Activated T-helper 2 cell treated with anti-CD3 and anti-CD28 coated beads, Interferon-gamma antibody, Interleukin-2, Interleukin-4, amounts not matched to agents 10 μg/mL and 5 μg/mL and 100 μg/mL, durations not matched to agents 14 hours and 24 hours and 36 hours (primary cell): ENCODE data around the gene BCL11B. TPM values are rescaled to one million over a fixed set of nuclear protein-coding genes. Genes with fewer than 3 reads are reported as not detected.

ENCODE experiments used
- DNase-seq: peaks from one replicate; pipeline ENCODE4 v3.0.0; 2021; ENCODE audit warnings: low spot score
- H3K27ac Mint-ChIP-seq: one replicate; pipeline ENCODE4 v1.8.0; 2021; ENCODE audit warnings: mixed read lengths
- H3K27me3 Mint-ChIP-seq: one replicate; pipeline ENCODE4 v1.8.0; 2021; ENCODE audit warnings: low read depth, mixed read lengths
- H3K36me3 Mint-ChIP-seq: one replicate; pipeline ENCODE4 v1.8.0; 2021; ENCODE audit warnings: low read depth, mixed read lengths
- H3K4me1 Mint-ChIP-seq: one replicate; pipeline ENCODE4 v1.8.0; 2021; ENCODE audit warnings: low read depth, mixed read lengths
- H3K4me3 Mint-ChIP-seq: one replicate; pipeline ENCODE4 v1.8.0; 2021; ENCODE audit warnings: low read depth, mild to moderate bottlenecking, moderate library complexity, mixed read lengths
- H3K9me3 Mint-ChIP-seq: one replicate; pipeline ENCODE4 v1.8.0; 2021; ENCODE audit warnings: mixed read lengths
- intact Hi-C: fragments of 100-400 bp; cut with micrococcal nuclease; formaldehyde crosslinking; loops from one replicate; pipeline ENCODE4 v1.15.1; 2023
- total RNA-seq: library from RNA; stranded (reverse); gene quantifications from 2 replicates; pipeline ENCODE4 v1.2.3, GENCODE V29; 2022

BCL11B gene
- total RNA-seq, 1 donor from 2014 or later, result 34.1 TPM

DNA sequence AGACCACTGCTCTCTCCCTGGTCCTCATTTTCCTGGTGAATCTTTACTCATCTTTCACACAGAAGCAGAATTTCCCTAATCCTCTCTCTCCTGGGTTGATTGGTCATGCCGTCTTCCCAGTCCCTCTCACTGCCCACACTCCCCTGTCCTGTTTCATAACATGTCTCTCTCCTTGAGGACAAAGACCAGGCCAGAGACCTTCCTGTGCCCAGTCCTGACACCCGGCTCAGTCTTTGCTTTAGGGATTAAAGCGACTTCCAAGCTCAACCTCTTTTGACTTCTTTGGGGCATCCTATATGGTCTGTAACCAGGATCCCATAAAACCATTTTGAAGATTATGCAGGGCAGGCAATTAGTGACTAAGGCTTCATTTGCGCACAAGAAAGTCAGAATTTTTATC, 105.5 kb downstream of the BCL11B start:
- H3K4me3 Mint-ChIP-seq, result no peak overlapping the region
- no peak overlapping the region for H3K27ac Mint-ChIP-seq
- intact Hi-C loops, result no loop called here

DNA sequence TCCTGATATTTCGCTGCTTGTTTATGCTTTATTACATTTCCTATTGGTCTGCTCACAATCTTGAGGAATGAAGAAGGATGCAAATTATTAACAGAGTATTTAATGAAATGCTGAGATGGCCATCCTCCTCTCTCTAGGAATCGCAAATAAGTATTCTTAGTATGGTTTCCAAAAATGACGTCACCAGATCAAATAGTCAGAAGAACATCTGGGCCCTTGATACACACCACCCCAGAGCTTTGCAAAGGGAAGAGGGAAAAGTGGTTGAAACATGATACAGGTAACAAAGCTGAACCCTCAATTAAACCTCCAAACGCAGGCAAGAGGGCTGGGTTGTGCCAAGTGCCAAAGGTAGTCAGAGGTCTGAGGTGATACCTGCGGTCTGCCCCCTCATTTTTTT, 107.3 kb downstream of the BCL11B start:
- H3K27me3 Mint-ChIP-seq, result no peaks in the 10 kb centered on the region
- intact Hi-C loops, result no loop called here
- no peaks in the 10 kb centered on the region for H3K4me1 Mint-ChIP-seq
- DNase-seq, result no peak
- no peak overlapping the region for H3K4me3 Mint-ChIP-seq
- H3K9me3 Mint-ChIP-seq, result peaks cover 9% of the 10 kb centered on the region
- no peak overlapping the region for H3K27ac Mint-ChIP-seq
- no peaks in the 10 kb centered on the region for H3K36me3 Mint-ChIP-seq

More for the DNA sequence above, 105.5 kb downstream of the BCL11B start:
- no peaks in the 10 kb centered on the region for H3K27me3 Mint-ChIP-seq
- H3K36me3 Mint-ChIP-seq, result peaks cover 11% of the 10 kb centered on the region
- peaks cover 7% of the 10 kb centered on the region for H3K9me3 Mint-ChIP-seq
- H3K4me1 Mint-ChIP-seq, result no peaks in the 10 kb centered on the region
- DNase-seq, result peak; percentile 7

GRCh38 chr14:99163446-99163845, 108.6 kb downstream of the BCL11B start:
- Mint-ChIP-seq H3K27ac (no peak overlapping the region), H3K27me3 (no peaks in the 10 kb centered on the region), H3K4me1 (no peaks in the 10 kb centered on the region), H3K9me3 (peaks cover 9% of the 10 kb centered on the region), H3K4me3 (no peak overlapping the region), H3K36me3 (no peaks in the 10 kb centered on the region)
- no peak for DNase-seq
- intact Hi-C loops, result no loop called here

DNA sequence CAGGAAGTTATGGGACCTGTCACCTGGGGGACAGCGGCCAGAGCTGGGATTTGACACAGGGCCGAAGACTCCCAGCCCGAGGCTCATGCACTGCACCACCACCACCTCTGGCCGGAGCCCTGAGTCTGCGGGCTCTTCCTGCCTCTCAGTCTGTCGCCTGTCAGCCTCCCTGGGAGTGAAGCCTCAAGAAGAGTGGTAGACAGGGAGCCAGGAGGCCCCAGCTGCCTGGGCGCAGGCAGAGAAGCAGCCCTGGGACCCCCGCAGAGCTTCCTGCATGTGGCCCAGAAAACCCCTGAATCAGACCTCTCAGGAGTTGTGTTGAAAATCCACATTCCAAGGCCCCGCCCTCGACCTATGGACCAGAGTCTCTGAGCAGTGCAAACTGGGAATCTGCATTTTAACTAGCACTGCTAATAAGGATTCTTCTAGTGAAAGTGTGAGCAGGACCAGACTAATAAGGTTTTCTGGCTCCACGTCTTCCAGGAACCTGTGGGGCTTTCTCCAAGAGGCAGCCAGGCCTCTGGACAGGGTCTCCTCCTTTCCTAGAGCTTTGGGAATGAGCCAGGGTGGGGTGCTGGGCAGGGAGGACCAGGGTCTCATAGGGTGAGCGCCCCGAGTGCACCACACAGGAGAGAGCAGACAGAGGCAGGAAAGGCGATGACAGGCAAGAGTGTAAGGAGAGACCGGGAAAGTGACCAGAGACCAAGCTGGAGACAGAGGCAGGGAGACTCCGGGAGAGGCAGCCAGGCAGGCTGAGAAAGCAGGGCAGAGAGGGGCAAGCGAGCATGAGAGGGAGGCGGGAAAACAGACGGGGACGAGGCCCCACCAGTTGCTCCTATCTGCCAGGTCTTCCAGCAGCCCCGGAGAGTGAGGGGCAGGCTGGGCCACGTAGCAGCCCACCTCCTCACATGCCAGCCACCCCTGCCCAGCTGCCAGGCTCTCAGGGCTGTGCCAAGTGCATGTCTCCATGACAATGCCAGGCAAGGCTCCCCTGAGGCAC, 112.4 kb downstream of the BCL11B start:
- no peak for DNase-seq
- Mint-ChIP-seq H3K27ac (no peak overlapping the region), H3K4me1 (peaks cover 3% of the 10 kb centered on the region), H3K27me3 (peaks cover 2% of the 10 kb centered on the region), H3K9me3 (peaks cover 9% of the 10 kb centered on the region), H3K4me3 (no peak overlapping the region), H3K36me3 (no peaks in the 10 kb centered on the region)
- intact Hi-C loops, result no loop called here

DNA sequence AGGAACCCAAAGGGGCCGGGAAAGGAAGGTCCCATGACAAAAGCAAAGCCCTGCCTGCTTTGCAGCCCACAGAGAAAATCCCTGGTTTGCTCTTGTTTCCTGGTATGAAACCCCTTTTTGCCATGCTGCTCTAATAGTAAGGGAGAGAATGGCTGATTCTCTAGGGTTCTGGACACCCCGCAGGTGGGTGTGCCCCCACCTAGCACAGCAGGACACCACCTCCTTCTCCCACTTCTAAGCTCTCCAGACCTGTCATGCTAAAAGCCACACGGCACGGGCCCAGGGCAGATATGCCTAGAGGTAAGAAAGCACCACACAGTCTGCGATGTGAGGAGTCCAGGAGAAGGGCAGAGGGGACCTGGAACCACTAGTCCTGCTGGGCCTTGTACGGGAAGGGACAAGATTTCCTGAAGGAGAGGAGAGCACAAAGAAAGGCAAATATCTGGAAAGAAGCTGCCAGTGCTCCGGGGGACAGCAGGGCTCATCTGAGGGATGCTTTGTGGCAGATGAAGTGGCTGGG, 113.3 kb downstream of the BCL11B start:
- Mint-ChIP-seq H3K27ac (no peak overlapping the region), H3K9me3 (peaks cover 9% of the 10 kb centered on the region), H3K4me3 (no peak overlapping the region), H3K27me3 (peaks cover 2% of the 10 kb centered on the region), H3K36me3 (no peaks in the 10 kb centered on the region), H3K4me1 (peaks cover 3% of the 10 kb centered on the region)
- intact Hi-C loops, result no loop called here
- DNase-seq, result no peak

- Mint-ChIP-seq H3K9me3 (peaks cover 5% of the 10 kb centered on the region), H3K4me3 (no peak overlapping the region), H3K27me3 (peaks cover 3% of the 10 kb centered on the region), H3K4me1 (peaks cover 3% of the 10 kb centered on the region), H3K36me3 (no peaks in the 10 kb centered on the region), H3K27ac (no peak overlapping the region)
- no peak for DNase-seq
- intact Hi-C loops, result no loop called here
These were observed 113.8 kb downstream of the BCL11B start for GRCh38 chr14:99158150-99158549.

DNA sequence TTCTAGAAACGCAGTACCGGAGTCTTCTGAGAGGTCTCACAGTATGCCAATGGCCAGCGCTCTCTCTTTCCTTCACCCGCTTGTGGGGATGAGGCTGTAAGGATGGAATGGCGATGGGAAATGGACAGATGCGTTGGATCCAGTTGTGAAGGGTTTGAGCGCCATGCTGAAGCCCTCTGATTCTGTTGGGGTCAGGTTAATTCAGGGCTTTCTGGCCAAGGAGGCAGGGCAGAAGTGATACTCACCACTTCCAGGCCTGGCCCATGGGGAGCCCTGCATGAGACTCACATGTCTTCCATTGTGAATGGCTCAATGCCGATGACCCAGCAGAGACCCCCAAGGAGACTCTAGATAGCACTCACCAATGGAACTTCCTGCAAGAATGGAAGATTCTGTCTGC, 114.3 kb downstream of the BCL11B start:
- Mint-ChIP-seq H3K4me3 (no peak overlapping the region), H3K27ac (no peak overlapping the region), H3K9me3 (peaks cover 5% of the 10 kb centered on the region), H3K4me1 (peaks cover 3% of the 10 kb centered on the region), H3K27me3 (peaks cover 5% of the 10 kb centered on the region), H3K36me3 (no peaks in the 10 kb centered on the region)
- DNase-seq, result no peak
- intact Hi-C loops, result no loop called here

- DNase-seq, result no peak
- no peak overlapping the region for H3K27ac Mint-ChIP-seq
- intact Hi-C loops, result no loop called here
- H3K4me1 Mint-ChIP-seq, result peaks cover 3% of the 10 kb centered on the region
- H3K4me3 Mint-ChIP-seq, result no peak overlapping the region
- peaks cover 5% of the 10 kb centered on the region for H3K9me3 Mint-ChIP-seq
- peaks cover 5% of the 10 kb centered on the region for H3K27me3 Mint-ChIP-seq
- H3K36me3 Mint-ChIP-seq, result no peaks in the 10 kb centered on the region
These were observed 114.8 kb downstream of the BCL11B start for GRCh38 chr14:99157246-99157645.

- no peak overlapping the region for H3K27ac Mint-ChIP-seq
- intact Hi-C loops, result no loop called here
- H3K27me3 Mint-ChIP-seq, result peaks cover 8% of the 10 kb centered on the region
- DNase-seq, result no peak
- peaks cover 3% of the 10 kb centered on the region for H3K4me1 Mint-ChIP-seq
- H3K4me3 Mint-ChIP-seq, result no peak overlapping the region
- H3K9me3 Mint-ChIP-seq, result peaks cover 5% of the 10 kb centered on the region
- no peaks in the 10 kb centered on the region for H3K36me3 Mint-ChIP-seq
These were observed 115.2 kb downstream of the BCL11B start for GRCh38 chr14:99156814-99157213.

DNA sequence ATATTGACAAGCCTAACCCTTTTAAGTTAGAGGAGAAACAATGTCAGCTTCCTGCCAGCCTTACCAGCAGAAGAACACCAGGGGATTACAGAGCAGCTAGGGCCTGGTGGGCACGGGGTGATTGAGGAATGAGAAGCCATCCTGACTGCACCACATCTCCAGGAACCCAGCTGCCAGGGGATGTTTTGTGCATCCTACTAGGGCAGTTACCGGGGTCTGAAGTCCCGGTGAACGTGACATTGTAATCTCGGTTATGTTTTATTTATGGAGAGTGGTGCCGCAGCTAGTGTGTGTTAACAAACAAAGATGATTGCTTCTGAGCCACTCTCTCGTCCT, 115.9 kb downstream of the BCL11B start:
- H3K27ac Mint-ChIP-seq, result no peak overlapping the region
- H3K4me1 Mint-ChIP-seq, result peaks cover 3% of the 10 kb centered on the region
- no peaks in the 10 kb centered on the region for H3K9me3 Mint-ChIP-seq
- H3K36me3 Mint-ChIP-seq, result no peaks in the 10 kb centered on the region
- H3K27me3 Mint-ChIP-seq, result peaks cover 8% of the 10 kb centered on the region
- DNase-seq, result no peak
- intact Hi-C loops, result no loop called here
- H3K4me3 Mint-ChIP-seq, result no peak overlapping the region

- no peak overlapping the region for H3K27ac Mint-ChIP-seq
- no peak overlapping the region for H3K4me3 Mint-ChIP-seq
- DNase-seq, result no peak
- peaks cover 3% of the 10 kb centered on the region for H3K4me1 Mint-ChIP-seq
- H3K9me3 Mint-ChIP-seq, result no peaks in the 10 kb centered on the region
- H3K36me3 Mint-ChIP-seq, result no peaks in the 10 kb centered on the region
- intact Hi-C loops, result no loop called here
- peaks cover 11% of the 10 kb centered on the region for H3K27me3 Mint-ChIP-seq
These were observed 116.6 kb downstream of the BCL11B start for GRCh38 chr14:99155173-99156089.

DNA sequence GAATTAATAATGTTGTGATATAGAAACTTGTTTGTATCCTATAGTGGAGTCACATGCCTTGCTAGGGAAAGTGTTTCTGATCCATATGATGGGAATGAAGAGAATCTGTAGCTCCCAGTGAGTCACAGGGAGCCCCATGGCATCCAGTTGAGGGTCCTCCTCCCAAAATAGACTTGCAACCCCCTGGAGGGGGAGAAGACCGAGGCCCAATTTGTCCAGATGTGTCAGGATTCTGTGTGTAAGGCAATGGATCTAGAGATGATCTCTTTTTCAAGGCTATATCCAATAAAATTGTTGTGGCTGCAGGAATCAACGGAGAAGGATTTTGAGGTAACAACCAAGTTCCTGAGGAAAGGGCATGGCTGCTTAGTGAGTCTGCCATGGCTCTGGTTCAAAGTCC, 121.8 kb downstream of the BCL11B start:
- intact Hi-C loops, result no loop called here
- Mint-ChIP-seq H3K9me3 (no peaks in the 10 kb centered on the region), H3K27me3 (peaks cover 19% of the 10 kb centered on the region), H3K4me3 (no peak overlapping the region), H3K27ac (no peak overlapping the region), H3K36me3 (no peaks in the 10 kb centered on the region), H3K4me1 (no peaks in the 10 kb centered on the region)
- DNase-seq, result no peak
